H1 (cell line): ENCODE data around the gene ETV7. TPM values are rescaled to one million over a fixed set of nuclear protein-coding genes. Genes with fewer than 3 reads are reported as not detected.

Source experiments
- ASH2L ChIP-seq: fragments of 200-600, 300-600 bp; sonication (generic); IDR thresholded peaks from one replicate; pipeline ENCODE4 v1.7.1; 2017; ENCODE audit warnings: low read length
- BACH1 ChIP-seq: IDR thresholded peaks from 2 replicates; pipeline ENCODE4 v1.6.1; 2012; ENCODE audit warnings: low read length, improper control_type of control experiment
- CHD2 ChIP-seq: IDR thresholded peaks from 2 replicates; pipeline ENCODE4 v1.6.1; 2012; ENCODE audit warnings: low read length, improper control_type of control experiment
- GTF2F1 ChIP-seq: IDR thresholded peaks from 2 replicates; pipeline ENCODE4 v1.6.1; 2012; ENCODE audit warnings: low read depth, low read length, improper control_type of control experiment, borderline replicate concordance
- KDM1A ChIP-seq: fragments of 200-600, 300-600 bp; sonication (generic); IDR thresholded peaks from 2 replicates; pipeline ENCODE4 v1.7.1; 2016; ENCODE audit warnings: mild to moderate bottlenecking, low read length, borderline replicate concordance
- KDM4A ChIP-seq: IDR thresholded peaks from one replicate; pipeline ENCODE4 v1.7.1; 2012; ENCODE audit warnings: low read depth, mild to moderate bottlenecking, moderate library complexity, low read length, inconsistent platforms; ENCODE audit not compliant: severe bottlenecking
- MAX ChIP-seq: IDR thresholded peaks from 2 replicates; pipeline ENCODE4 v1.6.1; 2012; ENCODE audit warnings: inconsistent platforms
- RAD21 ChIP-seq, 2 experiments: IDR thresholded peaks in 1 of 2; conservative IDR thresholded peaks in 1 of 2; 2 replicates each; pipeline ENCODE4 v1.6.1; 2011; ENCODE audit warnings: low read depth in 2 of 2, low read length in 2 of 2, improper control_type of control experiment in 1 of 2, inconsistent platforms in 1 of 2, mild to moderate bottlenecking in 1 of 2, moderate library complexity in 1 of 2
- RFX5 ChIP-seq: IDR thresholded peaks from 2 replicates; pipeline ENCODE4 v1.6.1; 2011; ENCODE audit warnings: low read depth, low read length, improper control_type of control experiment, borderline replicate concordance
- SIN3A ChIP-seq, 2 experiments: IDR thresholded peaks in 1 of 2; conservative IDR thresholded peaks in 1 of 2; 2 replicates each; pipeline ENCODE4 v1.6.1; 2011 to 2012; ENCODE audit warnings: low read length in 2 of 2, improper control_type of control experiment in 1 of 2, low read depth in 1 of 2, mild to moderate bottlenecking in 1 of 2
- SP4 ChIP-seq: IDR thresholded peaks from 2 replicates; pipeline ENCODE4 v1.6.1; 2012; ENCODE audit warnings: low read length, inconsistent platforms
- SUZ12 ChIP-seq: fragments of 200-600 bp; sonication (generic); IDR thresholded peaks from 2 replicates; pipeline ENCODE4 v1.6.1; 2012; ENCODE audit warnings: mild to moderate bottlenecking, inconsistent platforms, low read length, moderate library complexity, mixed read lengths
- TAF1 ChIP-seq: IDR thresholded peaks from 2 replicates; pipeline ENCODE4 v1.6.1; 2011; ENCODE audit warnings: mild to moderate bottlenecking, low read depth, low read length
- TEAD4 ChIP-seq: IDR thresholded peaks from 2 replicates; pipeline ENCODE4 v1.6.1; 2012; ENCODE audit warnings: low read depth, low read length, inconsistent platforms, mixed read lengths
- YY1 ChIP-seq: IDR thresholded peaks from 2 replicates; pipeline ENCODE4 v1.6.1; 2011; ENCODE audit warnings: low read depth, mild to moderate bottlenecking, low read length
- polyA plus RNA-seq, 7 experiments: library from polyadenylated mRNA; depleted of rRNA in 3 of 7; stranded (reverse) in 5 of 7; unstranded in 2 of 7; fragments of >200 nt in 5 of 7; fragments of 200-250 nt in 2 of 7; gene quantifications; 1 replicate in 5 of 7; 2 replicates in 1 of 7; 4 replicates in 1 of 7; pipeline versions ENCODE4 v1.2.1 to v1.2.3, GENCODE V29; 2011 to 2013; ENCODE audit warnings: missing spikeins in 2 of 7, mixed read lengths in 2 of 7
- total RNA-seq: library from RNA; stranded (reverse); fragmentation: NEBNext Ultra II Directional; extraction: Animal tissue kit (Norgen Biotek cat#: 25700); gene quantifications from 2 replicates; pipeline ENCODE4 v1.2.1, GENCODE V29; 2021

ETV7 gene
- total and polyA plus RNA-seq, 2 of the 8 experiments (the other 6 are each of a cell fraction or from before 2014, with no cell fraction given) = 0.54 to 2.4 TPM

GRCh38 chr6:36340618-36341454 is 46.6 kb downstream of the ETV7 start (continued):
- TF ChIP-seq TEAD4 = peak; percentile 61; the same call in 1 of the 2 replicates
- peak; percentile 49 to 64 for TF ChIP-seq RAD21 (IDR thresholded peaks at IDR 0.05 in 1 of 2, conservative IDR thresholded peaks at IDR 0.05 in 1 of 2; ENCODE audit: low read depth in 2 of 2, low read length in 2 of 2)
- TF ChIP-seq CHD2 = no peak
- TF ChIP-seq YY1 = peak; percentile 92
- no peak for TF ChIP-seq RFX5
- no peak for TF ChIP-seq SUZ12
- peak; percentile 21 for TF ChIP-seq KDM4A
- TF ChIP-seq TAF1 = 0 out of 2 replicates have a peak, but pooled peaks have one; percentile 8
- TF ChIP-seq GTF2F1 = no peak
- peak in 1 of 2 experiments; percentile 25; a peak in 1 of 4 replicates for TF ChIP-seq SIN3A (conservative IDR thresholded peaks at IDR 0.05 in 1 of 2, IDR thresholded peaks at IDR 0.05 in 1 of 2; ENCODE audit: low read depth in 1 of 2, low read length in 2 of 2)
- no peak for TF ChIP-seq SP4
- TF ChIP-seq ASH2L = no peak
- TF ChIP-seq KDM1A = no peak
- TF ChIP-seq BACH1 = peak; percentile 47; the same call in 1 of the 2 replicates
- peak; percentile 65 for TF ChIP-seq MAX
- TF ChIP-seq, all 59 proteins: peak for 12
